ENCODE measurements around the gene PRRT1. TPM values are rescaled to one million over a fixed set of nuclear protein-coding genes. Genes with fewer than 3 reads are reported as not detected.
"Not testable (repeated sequence)": the region's sequence is repeated elsewhere in the genome, so short reads cannot be mapped to it uniquely, and the experiment has no call there.

The PRRT1 gene
- total and polyA plus RNA-seq, 5 experiments from 2014 or later: 1.2 to 5.6 (median 3.6) TPM

DNA sequence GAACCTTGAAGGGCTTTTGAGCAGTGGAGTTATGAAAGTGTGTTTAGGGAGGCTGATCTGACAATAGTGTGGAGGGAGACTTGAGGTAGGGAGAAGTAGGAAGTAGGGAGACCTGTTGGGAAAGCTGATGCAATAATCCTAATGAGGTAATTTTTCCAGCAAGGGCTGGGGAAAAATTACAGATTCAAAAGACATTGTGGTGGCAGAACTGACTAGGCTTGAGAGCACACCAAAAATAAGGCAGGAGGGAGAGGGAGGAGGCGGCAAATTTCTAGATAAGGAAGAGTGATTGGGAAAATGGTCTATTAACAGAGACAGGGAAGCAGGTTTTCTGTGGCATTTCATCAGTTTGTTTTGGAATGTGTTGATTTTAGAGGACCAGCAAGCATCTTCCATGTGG lies 5.5 kb downstream of the PRRT1 start:
- peak overlapping the region in 1 of 10 donors; percentile 1 for H3K27ac Mint-ChIP-seq
- no peaks in the 10 kb centered on the region for H3K9me3 Mint-ChIP-seq
- H3K36me3 Mint-ChIP-seq: peaks cover 0 to 5% (median 0%) of the 10 kb centered on the region in 3 donors
- POLR2A ChIA-PET: interaction anchor here (0.8 kb wide), 1 partner anchor 16 kb away, joined by 3 read pairs; the partner anchor contains the start of gene FKBPL
- H3K27me3 Mint-ChIP-seq: peaks cover 0 to 39% (median 9%) of the 10 kb centered on the region in 5 donors
- no peak for ATAC-seq
- H3K4me1 Mint-ChIP-seq: peaks cover 24 to 31% (median 30%) of the 10 kb centered on the region in 4 donors
- H3K4me3 Mint-ChIP-seq: no peak overlapping the region
- DNase-seq: no peak

DNA sequence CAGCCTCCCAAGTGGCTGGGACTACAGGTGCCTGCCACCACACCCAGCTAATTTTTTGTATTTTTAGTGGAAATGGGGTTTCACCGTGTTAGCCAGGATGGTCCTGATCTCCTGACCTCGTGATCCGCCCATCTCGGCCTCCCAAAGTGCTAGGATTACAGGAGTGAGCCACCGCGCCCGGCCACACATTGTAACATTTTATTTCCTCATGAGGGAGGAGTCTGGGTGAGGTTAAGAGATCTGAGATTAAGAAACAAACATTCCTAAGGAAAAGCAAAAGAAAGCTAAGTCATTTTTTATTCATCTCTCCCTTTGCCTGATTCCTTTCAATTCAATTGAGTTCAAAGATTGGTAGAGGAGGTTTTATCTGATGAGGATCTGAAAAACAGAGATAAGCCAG lies 7.5 kb downstream of the PRRT1 start:
- peaks cover 0 to 29% (median 5%) of the 10 kb centered on the region in 5 donors for H3K27me3 Mint-ChIP-seq
- DNase-seq, H3K36me3 Mint-ChIP-seq, H3K27ac Mint-ChIP-seq, ATAC-seq, H3K9me3 Mint-ChIP-seq, POLR2A ChIA-PET, H3K4me3 Mint-ChIP-seq: not testable (repeated sequence)
- peaks cover 12 to 19% (median 15%) of the 10 kb centered on the region in 4 donors for H3K4me1 Mint-ChIP-seq

DNA sequence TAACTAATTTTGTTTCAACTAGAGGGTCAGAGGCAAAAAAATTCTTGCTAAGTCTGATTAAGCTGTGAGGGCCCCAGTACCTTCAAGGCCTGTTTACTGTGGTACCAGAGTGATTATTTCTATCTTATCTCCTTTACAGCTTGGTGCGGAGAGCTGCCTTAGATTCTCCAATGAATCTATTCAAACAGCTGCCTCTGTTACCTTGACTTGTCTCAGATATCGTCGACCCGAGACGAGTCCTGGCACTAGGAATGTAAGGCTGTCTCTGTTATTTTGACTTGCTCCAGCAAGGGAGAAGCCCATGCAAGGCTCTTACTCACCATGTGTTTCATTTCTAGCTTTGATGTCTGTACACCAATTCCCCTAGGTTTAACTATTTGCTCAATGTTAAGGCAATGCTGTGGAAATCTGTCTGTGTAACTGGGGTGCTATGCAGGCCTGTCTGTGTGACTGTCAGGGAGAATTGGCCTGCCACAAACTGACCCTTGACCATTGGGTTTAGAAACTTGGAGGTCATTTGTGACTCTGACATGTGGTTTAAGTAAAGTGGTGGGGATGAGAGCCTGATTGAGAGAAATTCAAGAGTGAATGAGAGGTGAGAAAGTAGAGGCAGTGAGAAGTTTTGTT lies 11.2 kb downstream of the PRRT1 start:
- POLR2A ChIA-PET: interaction anchor here (0.6 to 2.0 kb wide), 2 partner anchors 10 to 1515 kb away, joined by 4 read pairs; partner anchors contain the start of gene FKBPL
- DNase-seq: peak in 1 of 10 donors; percentile 2
- Mint-ChIP-seq H3K27me3 (peaks cover 0 to 8% (median 5%) of the 10 kb centered on the region in 5 donors), H3K4me1 (peaks cover 0 to 2% (median 0%) of the 10 kb centered on the region in 4 donors), H3K27ac (no peak overlapping the region), H3K36me3 (no peaks in the 10 kb centered on the region), H3K4me3 (no peak overlapping the region), H3K9me3 (no peaks in the 10 kb centered on the region)
- ATAC-seq: no peak

- Mint-ChIP-seq H3K4me3 (no peak overlapping the region), H3K36me3 (no peaks in the 10 kb centered on the region), H3K27me3 (peaks cover 0 to 8% (median 5%) of the 10 kb centered on the region in 5 donors), H3K9me3 (no peaks in the 10 kb centered on the region), H3K27ac (no peak overlapping the region), H3K4me1 (peaks cover 0 to 2% (median 0%) of the 10 kb centered on the region in 4 donors)
- POLR2A ChIA-PET: interaction anchor here (2.0 kb wide), 1 partner anchor 10 kb away, joined by 4 read pairs; the partner anchor contains the start of gene FKBPL
- ATAC-seq (no peak), DNase-seq (no peak)
Observed at GRCh38 chr6:32139590-32139989, 12.1 kb downstream of the PRRT1 start.

- Mint-ChIP-seq H3K9me3 (no peaks in the 10 kb centered on the region), H3K4me3 (no peak overlapping the region), H3K4me1 (peaks cover 0 to 2% (median 0%) of the 10 kb centered on the region in 4 donors), H3K27me3 (peaks cover 0 to 10% (median 6%) of the 10 kb centered on the region in 5 donors), H3K36me3 (no peaks in the 10 kb centered on the region), H3K27ac (peak overlapping the region in 3 of 10 donors; percentile 1 to 19 (median 6))
- POLR2A ChIA-PET: no interaction called here
- no peak for ATAC-seq
- DNase-seq: no peak
Observed at GRCh38 chr6:32137454-32137853, 14.3 kb downstream of the PRRT1 start.

GRCh38 chr6:32133786-32134185 lies 18.0 kb downstream of the PRRT1 start:
- Mint-ChIP-seq H3K27ac (no peak overlapping the region), H3K4me1 (peaks cover 5 to 16% (median 15%) of the 10 kb centered on the region in 4 donors), H3K36me3 (no peaks in the 10 kb centered on the region), H3K4me3 (no peak overlapping the region), H3K9me3 (no peaks in the 10 kb centered on the region), H3K27me3 (peaks cover 0 to 3% (median 0%) of the 10 kb centered on the region in 5 donors)
- POLR2A ChIA-PET: no interaction called here
- ATAC-seq: no peak
- DNase-seq: no peak

DNA sequence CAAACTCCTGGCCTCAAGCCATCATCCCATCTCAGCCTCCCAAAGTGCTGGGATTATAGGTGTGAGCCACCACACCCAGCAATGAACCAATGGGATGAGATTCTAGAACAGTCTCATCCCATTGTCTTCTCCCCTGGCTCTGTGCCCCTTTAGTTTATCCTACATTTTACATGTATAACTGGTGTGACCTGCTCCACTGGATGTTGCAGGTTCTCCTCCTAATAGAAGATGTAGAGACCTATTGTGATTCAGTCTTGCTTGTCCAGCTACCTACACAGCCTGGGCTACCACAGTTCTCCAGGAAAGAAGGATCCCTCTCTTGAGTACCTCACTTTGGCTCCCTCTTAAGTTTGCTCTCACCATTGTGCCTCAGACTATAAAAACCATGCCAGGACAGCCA lies 19.6 kb downstream of the PRRT1 start:
- ATAC-seq (no peak), DNase-seq (peak in 1 of 10 donors; percentile 15)
- H3K9me3 Mint-ChIP-seq: no peaks in the 10 kb centered on the region
- peak overlapping the region in 2 of 10 donors; percentile 11 to 22 for H3K27ac Mint-ChIP-seq
- peaks cover 12 to 32% (median 31%) of the 10 kb centered on the region in 4 donors for H3K4me1 Mint-ChIP-seq
- POLR2A ChIA-PET: interaction anchor here (0.9 to 6.7 kb wide), 2 partner anchors 23 to 61 kb away, joined by 3 to 116 read pairs; partner anchors contain the start of genes GPSM3 and PBX2
- peaks cover 0 to 3% (median 0%) of the 10 kb centered on the region in 3 donors for H3K36me3 Mint-ChIP-seq
- H3K4me3 Mint-ChIP-seq: peak overlapping the region in 4 of 10 donors; percentile 6 to 54 (median 27)
- H3K27me3 Mint-ChIP-seq: peaks cover 0 to 3% (median 0%) of the 10 kb centered on the region in 5 donors

- H3K4me1 Mint-ChIP-seq: peaks cover 17 to 38% (median 37%) of the 10 kb centered on the region in 4 donors
- H3K9me3 Mint-ChIP-seq: no peaks in the 10 kb centered on the region
- ATAC-seq (no peak), DNase-seq (peak in 1 of 10 donors; percentile 27)
- peak overlapping the region in 3 of 10 donors; percentile 25 to 68 (median 50) for H3K27ac Mint-ChIP-seq
- H3K4me3 Mint-ChIP-seq: peak overlapping the region; percentile 9 to 72 (median 50)
- peaks cover 0 to 6% (median 0%) of the 10 kb centered on the region in 3 donors for H3K36me3 Mint-ChIP-seq
- POLR2A ChIA-PET: interaction anchor here (0.9 to 6.7 kb wide), 5 partner anchors 21 to 159 kb away, joined by 3 to 116 read pairs (median 21); partner anchors contain the start of genes AGPAT1, DXO, GPSM3 and PBX2
- H3K27me3 Mint-ChIP-seq: peaks cover 0 to 3% (median 0%) of the 10 kb centered on the region in 5 donors
Observed at GRCh38 chr6:32131439-32131948, 20.2 kb downstream of the PRRT1 start.

GRCh38 chr6:32129297-32130088 lies 22.2 kb downstream of the PRRT1 start:
- Mint-ChIP-seq H3K27me3 (peaks cover 0 to 3% (median 0%) of the 10 kb centered on the region in 5 donors), H3K4me3 (peak overlapping the region; percentile 90 to 98 (median 95)), H3K9me3 (no peaks in the 10 kb centered on the region), H3K4me1 (peaks cover 23 to 49% (median 49%) of the 10 kb centered on the region in 4 donors), H3K27ac (peak overlapping the region; percentile 90 to 99 (median 95)), H3K36me3 (peaks cover 5 to 17% (median 5%) of the 10 kb centered on the region in 3 donors)
- POLR2A ChIA-PET: interaction anchor here (0.6 to 6.7 kb wide), 13 partner anchors 11 to 843 kb away, joined by 3 to 116 read pairs (median 4); partner anchors contain the start of genes AGPAT1, GPSM3, PBX2 and PRRT1
- DNase-seq (peak in 1 of 10 donors; percentile 59), ATAC-seq (no peak)

DNA sequence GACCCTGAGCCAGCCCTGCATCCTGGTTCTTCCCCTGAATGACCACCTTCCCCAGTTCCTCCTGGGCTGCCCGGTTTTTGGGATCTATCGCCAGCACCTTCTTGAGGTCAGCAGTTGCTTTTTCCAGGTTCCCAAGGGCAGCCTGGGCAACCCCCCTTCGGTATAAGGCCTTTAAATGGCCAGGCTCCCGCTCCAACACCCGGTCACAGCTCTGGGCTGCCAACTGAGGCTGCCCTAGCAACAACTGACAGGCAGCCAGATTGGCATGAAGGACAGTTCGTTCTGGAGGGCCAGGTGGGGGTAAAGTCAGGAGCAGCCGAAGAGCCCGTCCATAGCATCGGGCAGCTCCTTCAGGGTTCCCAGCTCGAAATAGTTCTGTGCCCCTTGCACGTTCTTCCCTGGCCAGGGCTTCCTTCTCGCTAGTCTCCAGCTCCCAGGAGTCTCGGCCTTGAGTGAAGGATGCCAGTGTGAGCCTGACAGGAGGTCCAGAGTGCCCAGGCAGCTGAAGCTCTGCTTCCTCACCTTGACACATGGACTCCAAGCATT lies 22.9 kb downstream of the PRRT1 start:
- DNase-seq (peak in 1 of 10 donors; percentile 37), ATAC-seq (no peak)
- peaks cover 5 to 24% (median 10%) of the 10 kb centered on the region in 3 donors for H3K36me3 Mint-ChIP-seq
- H3K27me3 Mint-ChIP-seq: peaks cover 0 to under 1% (median 0%) of the 10 kb centered on the region in 5 donors
- no peaks in the 10 kb centered on the region for H3K9me3 Mint-ChIP-seq
- peaks cover 26 to 55% (median 54%) of the 10 kb centered on the region in 4 donors for H3K4me1 Mint-ChIP-seq
- peak overlapping the region in 9 of 10 donors; percentile 96 to 100 (median 98) for H3K4me3 Mint-ChIP-seq
- H3K27ac Mint-ChIP-seq: peak overlapping the region; percentile 90 to 99 (median 97)
- POLR2A ChIA-PET: interaction anchor here (0.6 to 6.7 kb wide), 14 partner anchors 10 to 880 kb away, joined by 3 to 116 read pairs (median 6); partner anchors contain the start of genes AGPAT1, CSNK2B, DDX39B and GPANK1

- Mint-ChIP-seq H3K4me3 (peak within 1 kb of the TSS; percentile 96 to 100 (median 98)), H3K4me1 (peaks cover 26 to 62% (median 57%) of the 10 kb centered on the region in 4 donors), H3K9me3 (no peaks in the 10 kb centered on the region), H3K36me3 (peaks cover 5 to 33% (median 10%) of the 10 kb centered on the region in 3 donors), H3K27ac (peak within 1 kb of the TSS; percentile 90 to 99 (median 97)), H3K27me3 (no peaks in the 10 kb centered on the region)
- POLR2A ChIA-PET: interaction anchor here (0.6 to 6.7 kb wide), 20 partner anchors 9 to 881 kb away, joined by 3 to 116 read pairs (median 4); partner anchors contain the start of genes AGPAT1, CSNK2B, DDX39B and GPANK1
- ATAC-seq: peak; percentile 95 to 96
- DNase-seq: peak; percentile 86 to 99 (median 97)
Observed at GRCh38 chr6:32127717-32128592, 23.8 kb downstream of the PRRT1 start, which contains the start of gene ATF6B. Gene ATF6B (minus strand): TSS chr6:32128246. CDS start chr6:32128207, 39 bp downstream.

Measured in naive thymus-derived CD8-positive, alpha-beta T cell (primary cell).